IMR-90 (cell line): ENCODE data around the gene MEF2A.

Experiments used
- BHLHE40 ChIP-seq: fragments of 150-350 bp; IDR thresholded peaks from 2 replicates; pipeline ENCODE4 v1.6.1; 2016; ENCODE audit warnings: mild to moderate bottlenecking, low read depth, low read length
- CTCF ChIP-seq: conservative IDR thresholded peaks from 2 replicates; pipeline ENCODE4 v1.5.1; 2012; ENCODE audit warnings: mild to moderate bottlenecking, low read depth, low read length, improper control_type of control experiment
- MAFK ChIP-seq: IDR thresholded peaks from 2 replicates; pipeline ENCODE4 v1.6.1; 2012; ENCODE audit warnings: low read depth, low read length, improper control_type of control experiment
- POLR2A ChIP-seq: IDR thresholded peaks from 2 replicates; pipeline ENCODE4 v1.6.1; 2012; ENCODE audit warnings: mild to moderate bottlenecking, low read depth, low read length
- RAD21 ChIP-seq: IDR thresholded peaks from 2 replicates; pipeline ENCODE4 v1.6.1; 2012; ENCODE audit warnings: low read length, improper control_type of control experiment

GRCh38 chr15:99564221-99565048, 1.3 kb upstream of the MEF2A start:
- TF ChIP-seq CTCF = no peak
- no peak for TF ChIP-seq POLR2A
- no peak for TF ChIP-seq BHLHE40
- TF ChIP-seq RAD21 = no peak
- TF ChIP-seq MAFK = no peak
